Central memory CD8-positive, alpha-beta T cell (primary cell): ENCODE results near the gene TSPAN13.

Experiments used
- ATAC-seq: fragments of 150-1000 bp; cut with Tn5 transposase; replicated peaks from 2 replicates; pipeline ENCODE4 v1.10.0; 2022; ENCODE audit warnings: mild to moderate bottlenecking, moderate FRiP score, moderate number of reproducible peaks; ENCODE audit not compliant: poor library complexity, severe bottlenecking; ENCODE audit errors: extremely low read depth
- DNase-seq, 2 donors: peaks; one replicate each; pipeline ENCODE4 v3.0.0; 2021; ENCODE audit warnings: low spot score in 2 of 2
- H3K27ac Mint-ChIP-seq: one replicate; pipeline ENCODE4 v1.8.0; 2022; ENCODE audit warnings: low read depth, mild to moderate bottlenecking, moderate library complexity, mixed read lengths
- H3K27me3 Mint-ChIP-seq: one replicate; pipeline ENCODE4 v1.8.0; 2022; ENCODE audit warnings: mixed read lengths
- H3K36me3 Mint-ChIP-seq: one replicate; pipeline ENCODE4 v1.8.0; 2022; ENCODE audit warnings: mild to moderate bottlenecking, moderate library complexity, mixed read lengths; ENCODE audit not compliant: insufficient read depth
- H3K4me1 Mint-ChIP-seq: one replicate; pipeline ENCODE4 v1.8.0; 2022; ENCODE audit warnings: mixed read lengths
- H3K4me3 Mint-ChIP-seq: one replicate; pipeline ENCODE4 v1.8.0; 2022; ENCODE audit warnings: mild to moderate bottlenecking, moderate library complexity, mixed read lengths
- H3K9me3 Mint-ChIP-seq: one replicate; pipeline ENCODE4 v1.8.0; 2022; ENCODE audit warnings: mixed read lengths

TSPAN13 gene

DNA sequence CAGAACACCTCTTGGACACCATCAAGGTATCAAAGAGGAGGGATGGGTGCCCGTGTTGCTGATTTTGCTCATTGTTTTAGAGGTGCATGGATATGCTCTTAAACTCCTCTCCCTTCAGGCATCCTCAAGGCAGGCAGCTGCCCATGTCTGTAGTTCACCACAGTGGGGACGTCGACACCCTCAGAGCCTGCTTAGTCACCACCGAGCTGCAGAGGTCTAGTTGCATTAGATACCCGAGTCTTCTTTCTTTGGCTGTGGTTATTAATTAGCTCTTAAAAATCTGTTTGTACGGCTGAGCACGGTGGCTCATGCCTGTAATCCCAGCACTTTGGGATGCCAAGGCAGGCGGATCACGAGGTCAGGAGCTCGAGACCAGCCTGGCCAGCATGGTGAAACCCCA, 24.7 kb upstream of the TSPAN13 start:
- Mint-ChIP-seq H3K36me3 (no peaks in the 10 kb centered on the region), H3K4me3 (no peak overlapping the region), H3K27me3 (no peaks in the 10 kb centered on the region), H3K4me1 (no peaks in the 10 kb centered on the region), H3K27ac (no peak overlapping the region), H3K9me3 (no peaks in the 10 kb centered on the region)
- no peak for DNase-seq
- ATAC-seq: no peak

DNA sequence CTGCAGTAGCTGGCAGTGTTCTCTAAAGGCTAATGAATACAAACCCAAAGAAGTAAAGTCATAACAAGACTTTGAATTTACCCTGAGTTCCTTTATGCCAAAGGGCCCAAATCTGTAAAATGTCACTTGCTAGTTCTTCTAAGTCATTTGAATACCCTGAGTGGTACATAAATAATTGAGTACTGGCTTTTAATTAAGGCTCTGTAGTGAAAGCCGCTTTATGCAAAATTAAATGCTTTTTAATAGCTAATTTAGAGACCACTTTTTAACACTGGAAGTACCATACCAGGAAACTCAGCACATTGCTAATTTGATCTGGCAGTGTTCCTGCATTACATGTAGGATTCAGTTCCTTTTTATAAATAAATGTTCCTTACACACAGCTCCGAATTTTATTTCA, 24.0 kb upstream of the TSPAN13 start:
- no peaks in the 10 kb centered on the region for H3K9me3 Mint-ChIP-seq
- H3K36me3 Mint-ChIP-seq: no peaks in the 10 kb centered on the region
- H3K4me1 Mint-ChIP-seq: no peaks in the 10 kb centered on the region
- no peaks in the 10 kb centered on the region for H3K27me3 Mint-ChIP-seq
- no peak for DNase-seq
- no peak overlapping the region for H3K4me3 Mint-ChIP-seq
- no peak overlapping the region for H3K27ac Mint-ChIP-seq
- ATAC-seq: no peak

DNA sequence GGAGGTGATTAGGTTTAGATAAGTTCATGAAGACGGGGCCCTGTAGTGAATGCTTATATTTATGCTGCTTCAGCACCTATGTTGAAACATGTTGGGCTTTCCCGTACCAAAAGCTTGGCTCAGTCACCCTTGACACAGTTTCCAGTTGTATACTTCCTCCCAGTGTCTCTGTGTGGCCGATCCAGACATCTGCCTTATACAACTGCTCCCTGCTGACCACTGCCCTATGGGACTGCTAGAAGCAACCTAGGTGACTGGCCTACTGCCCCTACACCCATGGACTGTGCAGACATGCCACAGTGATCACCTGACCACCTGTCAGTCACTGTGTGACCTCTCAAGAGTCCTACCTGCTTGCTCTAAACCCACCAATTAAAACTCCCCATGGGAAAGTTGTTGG, 22.6 kb upstream of the TSPAN13 start:
- H3K4me3 Mint-ChIP-seq: no peak overlapping the region
- no peak overlapping the region for H3K27ac Mint-ChIP-seq
- no peaks in the 10 kb centered on the region for H3K9me3 Mint-ChIP-seq
- H3K36me3 Mint-ChIP-seq: no peaks in the 10 kb centered on the region
- no peaks in the 10 kb centered on the region for H3K27me3 Mint-ChIP-seq
- DNase-seq (no peak), ATAC-seq (no peak)
- H3K4me1 Mint-ChIP-seq: no peaks in the 10 kb centered on the region

DNA sequence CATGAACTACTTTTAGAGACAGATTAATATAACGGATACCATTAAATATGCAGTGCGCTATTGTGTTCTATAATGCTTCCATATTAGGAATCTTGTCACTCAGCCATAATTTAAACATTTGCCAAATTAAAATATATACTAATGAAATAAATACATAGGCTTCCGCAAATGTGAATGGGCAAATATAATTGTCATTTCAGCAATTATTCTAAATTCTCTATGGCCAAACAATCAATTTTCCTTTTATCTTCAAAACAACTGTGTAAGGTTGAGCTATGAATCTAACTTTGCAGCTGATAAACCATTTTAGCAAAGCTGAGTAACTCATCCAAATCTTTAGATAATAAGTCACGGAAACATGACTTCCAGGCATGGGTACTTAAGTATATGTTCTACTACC, 20.7 kb upstream of the TSPAN13 start:
- H3K36me3 Mint-ChIP-seq: no peaks in the 10 kb centered on the region
- no peak overlapping the region for H3K27ac Mint-ChIP-seq
- no peak for ATAC-seq
- H3K4me3 Mint-ChIP-seq: no peak overlapping the region
- no peaks in the 10 kb centered on the region for H3K4me1 Mint-ChIP-seq
- no peak for DNase-seq
- H3K9me3 Mint-ChIP-seq: no peaks in the 10 kb centered on the region
- H3K27me3 Mint-ChIP-seq: no peaks in the 10 kb centered on the region

DNA sequence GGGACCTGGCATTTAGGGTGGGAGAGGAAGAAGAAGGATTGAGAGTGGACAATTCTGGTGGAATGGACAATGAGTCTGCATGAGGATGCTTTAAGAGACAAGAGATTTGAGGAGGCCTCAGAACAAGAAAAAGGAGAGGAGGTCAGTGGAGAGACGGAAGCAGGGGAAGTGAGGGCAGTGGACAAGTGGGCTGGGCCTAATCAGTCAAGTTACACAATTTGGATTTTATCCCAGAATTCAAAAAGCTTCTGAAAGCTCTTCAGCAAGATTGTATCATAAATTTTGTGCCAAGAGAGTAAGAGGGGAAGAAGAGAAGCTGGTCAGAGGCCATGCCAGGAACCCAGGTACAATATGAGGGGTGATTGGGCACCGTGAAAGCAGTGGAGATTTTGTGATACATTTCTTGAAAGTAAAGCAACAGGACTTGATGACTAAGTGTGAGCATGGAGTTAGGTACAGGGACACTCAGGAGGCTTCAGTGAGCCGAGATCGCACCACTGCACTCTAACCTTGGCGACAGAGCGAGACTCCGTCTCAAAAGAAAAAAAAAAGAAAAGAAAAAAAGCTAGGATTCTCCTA, 19.3 kb upstream of the TSPAN13 start:
- no peak for ATAC-seq
- Mint-ChIP-seq H3K36me3 (peaks cover 3% of the 10 kb centered on the region), H3K4me3 (no peak overlapping the region), H3K4me1 (no peaks in the 10 kb centered on the region), H3K9me3 (no peaks in the 10 kb centered on the region), H3K27ac (no peak overlapping the region), H3K27me3 (no peaks in the 10 kb centered on the region)
- no peak for DNase-seq

DNA sequence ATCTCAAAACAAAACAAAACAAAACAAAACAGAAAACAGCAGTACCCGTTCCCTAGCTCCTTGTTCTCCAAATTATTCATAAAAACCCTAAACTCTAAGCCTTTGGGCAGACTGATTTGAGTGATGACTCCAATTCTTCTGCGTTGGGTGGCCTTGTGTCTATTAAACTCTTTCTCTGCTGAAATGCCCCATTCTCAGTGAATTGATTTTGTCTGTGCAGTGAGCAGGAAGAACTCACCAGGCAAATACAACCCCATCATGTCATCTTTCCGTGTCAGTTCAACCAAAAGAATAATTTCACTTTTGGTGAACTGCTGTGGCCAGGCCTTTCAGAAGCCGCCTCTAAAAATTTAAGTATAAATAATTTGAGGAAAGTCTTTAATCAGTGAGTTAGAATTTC, 18.5 kb upstream of the TSPAN13 start:
- ATAC-seq (no peak), DNase-seq (no peak)
- Mint-ChIP-seq H3K27ac (no peak overlapping the region), H3K9me3 (no peaks in the 10 kb centered on the region), H3K4me1 (no peaks in the 10 kb centered on the region), H3K27me3 (no peaks in the 10 kb centered on the region), H3K4me3 (no peak overlapping the region), H3K36me3 (peaks cover 3% of the 10 kb centered on the region)

DNA sequence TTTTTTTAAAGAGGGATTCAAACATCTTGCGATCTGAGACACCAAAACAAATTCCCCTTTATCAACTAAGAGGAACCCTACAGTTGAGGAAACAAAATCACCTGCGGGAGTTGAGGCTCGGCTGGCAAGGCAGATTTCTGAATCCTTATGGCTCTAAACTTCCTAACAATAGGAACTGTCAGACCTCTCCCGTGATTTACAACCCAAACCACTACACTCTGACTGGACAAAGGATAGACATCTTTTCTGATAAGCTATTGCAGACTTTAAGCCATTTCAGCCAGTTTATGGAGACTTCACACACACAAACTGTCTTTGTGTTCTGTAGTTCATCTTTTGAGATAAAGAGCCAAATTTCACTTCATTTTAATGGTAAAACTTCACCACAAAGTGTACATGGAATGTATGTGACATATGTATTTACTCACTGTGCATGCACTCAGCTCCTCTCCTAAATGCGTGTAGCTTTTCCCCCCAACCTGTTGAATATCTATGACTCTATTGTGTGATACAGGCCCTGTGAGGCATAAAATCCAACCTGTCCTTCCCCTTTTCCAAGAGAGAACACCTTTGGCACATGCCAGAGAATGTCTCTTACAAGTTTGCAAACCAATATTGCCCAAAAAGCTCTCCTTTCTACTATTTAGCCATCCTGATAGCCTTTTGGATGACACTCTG, 15.4 kb upstream of the TSPAN13 start:
- Mint-ChIP-seq H3K27me3 (no peaks in the 10 kb centered on the region), H3K36me3 (peaks cover 3% of the 10 kb centered on the region), H3K9me3 (no peaks in the 10 kb centered on the region), H3K4me1 (no peaks in the 10 kb centered on the region), H3K27ac (no peak overlapping the region), H3K4me3 (no peak overlapping the region)
- ATAC-seq (no peak), DNase-seq (no peak)

DNA sequence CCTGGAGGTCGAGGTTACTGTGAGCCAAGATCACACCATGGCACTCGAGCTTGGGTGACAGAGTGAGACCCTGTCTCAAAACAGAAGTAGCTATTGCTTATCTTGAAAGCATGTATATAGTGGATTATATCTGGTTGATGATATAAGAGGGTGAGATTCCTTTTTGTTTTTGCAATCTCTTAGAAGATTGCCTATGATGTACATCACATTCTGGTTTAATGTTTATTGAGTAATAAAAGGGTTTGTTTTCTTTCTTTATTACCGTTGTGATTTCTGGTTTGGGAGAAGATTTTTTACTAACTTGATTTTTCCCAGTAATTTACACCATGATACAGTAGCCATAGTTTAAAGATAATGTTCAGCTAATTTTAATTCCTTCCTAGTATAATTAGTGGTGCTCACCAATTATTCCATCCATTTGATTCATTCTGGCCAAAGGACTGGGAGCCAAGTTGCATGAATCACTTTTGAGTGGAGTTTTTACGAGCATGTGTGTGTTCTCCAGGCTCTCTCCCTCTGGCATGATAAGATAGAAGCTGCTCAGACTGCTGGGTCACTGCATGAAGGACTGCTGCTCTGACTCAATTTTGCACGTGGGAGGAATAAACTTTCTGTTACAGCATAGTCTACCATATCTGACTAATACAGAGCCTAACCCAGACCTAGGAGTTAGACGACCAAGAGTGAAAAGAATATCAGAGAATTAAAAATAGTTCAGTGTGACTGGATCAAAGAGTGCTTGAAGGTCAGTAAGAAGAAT, 13.5 kb upstream of the TSPAN13 start:
- Mint-ChIP-seq H3K4me1 (no peaks in the 10 kb centered on the region), H3K27ac (no peak overlapping the region), H3K27me3 (no peaks in the 10 kb centered on the region), H3K36me3 (peaks cover 4% of the 10 kb centered on the region), H3K4me3 (no peak overlapping the region), H3K9me3 (no peaks in the 10 kb centered on the region)
- ATAC-seq: no peak
- DNase-seq: no peak

DNA sequence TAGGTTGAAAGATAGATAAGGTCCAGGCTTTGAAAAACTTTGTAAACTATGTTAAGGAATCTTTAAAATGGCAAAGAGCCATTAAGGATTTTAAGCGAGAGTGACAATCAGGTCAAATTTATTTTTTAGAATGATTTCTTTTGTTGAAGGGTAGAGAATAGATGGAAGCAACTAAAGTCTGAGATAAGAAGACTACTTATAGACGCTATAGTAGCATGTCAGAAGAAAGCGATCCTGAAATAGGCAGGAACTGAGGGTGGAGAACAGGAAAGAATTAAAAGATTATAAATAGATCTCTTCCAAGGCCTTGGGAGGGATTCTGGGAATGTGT, 13.0 kb upstream of the TSPAN13 start:
- Mint-ChIP-seq H3K9me3 (no peaks in the 10 kb centered on the region), H3K36me3 (peaks cover 4% of the 10 kb centered on the region), H3K4me3 (no peak overlapping the region), H3K27me3 (no peaks in the 10 kb centered on the region), H3K4me1 (no peaks in the 10 kb centered on the region), H3K27ac (no peak overlapping the region)
- no peak for DNase-seq
- no peak for ATAC-seq

DNA sequence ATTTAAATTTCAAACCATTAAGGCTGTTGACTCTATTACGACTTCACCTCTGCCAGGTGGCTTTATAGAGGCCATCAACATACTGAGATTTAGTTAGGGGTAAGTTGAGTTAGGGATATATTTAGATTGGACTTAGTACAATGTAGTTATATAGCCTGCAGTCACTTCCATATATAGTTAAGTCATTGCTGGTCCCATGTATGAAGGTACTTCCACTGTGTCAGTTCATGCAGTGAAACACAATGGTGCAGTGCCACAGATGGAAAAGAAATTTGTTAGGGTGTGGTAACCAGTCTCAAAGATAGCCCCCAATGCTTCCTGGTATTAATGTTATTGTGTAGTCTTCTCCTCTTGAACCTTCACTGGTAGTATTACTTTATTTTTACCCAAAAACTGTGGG, 12.6 kb upstream of the TSPAN13 start:
- peaks cover 4% of the 10 kb centered on the region for H3K36me3 Mint-ChIP-seq
- ATAC-seq (no peak), DNase-seq (no peak)
- no peaks in the 10 kb centered on the region for H3K9me3 Mint-ChIP-seq
- no peak overlapping the region for H3K4me3 Mint-ChIP-seq
- H3K4me1 Mint-ChIP-seq: no peaks in the 10 kb centered on the region
- no peak overlapping the region for H3K27ac Mint-ChIP-seq
- no peaks in the 10 kb centered on the region for H3K27me3 Mint-ChIP-seq

DNA sequence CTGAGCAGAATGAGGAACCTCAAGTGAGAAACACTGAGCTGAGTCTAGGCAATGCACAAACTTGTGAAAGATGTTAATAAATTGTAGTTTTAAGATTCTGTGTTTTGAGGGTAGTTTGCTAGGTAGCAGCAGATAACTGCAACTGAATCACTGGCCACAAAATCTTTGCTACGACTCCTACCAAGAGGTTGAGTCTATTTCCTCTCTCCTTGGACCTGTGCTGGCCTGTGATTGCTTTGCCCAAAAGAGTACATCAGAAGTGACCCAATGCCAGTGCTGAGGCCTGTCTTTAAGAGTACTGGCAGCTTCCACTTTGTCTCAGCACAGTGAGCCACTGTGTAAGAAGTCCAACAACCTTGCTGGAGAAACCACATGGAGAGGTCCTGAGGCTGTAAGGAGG, 11.9 kb upstream of the TSPAN13 start:
- Mint-ChIP-seq H3K27me3 (no peaks in the 10 kb centered on the region), H3K27ac (no peak overlapping the region), H3K4me3 (no peak overlapping the region), H3K36me3 (peaks cover 4% of the 10 kb centered on the region), H3K4me1 (no peaks in the 10 kb centered on the region), H3K9me3 (no peaks in the 10 kb centered on the region)
- DNase-seq: no peak
- no peak for ATAC-seq

DNA sequence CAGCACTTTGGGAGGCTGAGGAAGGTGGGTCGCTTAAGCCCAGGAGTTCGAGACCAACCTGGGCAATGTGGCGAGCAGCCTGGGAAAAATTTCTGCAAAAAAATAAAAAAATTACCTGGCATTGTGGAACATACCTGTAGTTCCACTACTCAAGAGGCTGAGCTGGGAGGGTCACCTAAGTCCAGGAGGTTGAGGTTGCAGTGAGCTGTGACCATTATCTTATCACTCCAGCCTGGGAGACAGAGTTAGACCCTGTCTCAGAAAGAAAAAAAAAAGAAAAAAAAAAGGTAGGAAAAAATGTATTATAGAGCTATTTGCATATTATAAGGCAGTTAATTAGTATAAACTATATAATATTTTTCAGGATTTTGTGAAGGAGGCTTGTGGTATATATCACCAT, 11.0 kb upstream of the TSPAN13 start:
- Mint-ChIP-seq H3K4me3 (no peak overlapping the region), H3K27me3 (no peaks in the 10 kb centered on the region), H3K36me3 (peaks cover 6% of the 10 kb centered on the region), H3K4me1 (no peaks in the 10 kb centered on the region), H3K27ac (no peak overlapping the region), H3K9me3 (no peaks in the 10 kb centered on the region)
- DNase-seq (no peak), ATAC-seq (no peak)

DNA sequence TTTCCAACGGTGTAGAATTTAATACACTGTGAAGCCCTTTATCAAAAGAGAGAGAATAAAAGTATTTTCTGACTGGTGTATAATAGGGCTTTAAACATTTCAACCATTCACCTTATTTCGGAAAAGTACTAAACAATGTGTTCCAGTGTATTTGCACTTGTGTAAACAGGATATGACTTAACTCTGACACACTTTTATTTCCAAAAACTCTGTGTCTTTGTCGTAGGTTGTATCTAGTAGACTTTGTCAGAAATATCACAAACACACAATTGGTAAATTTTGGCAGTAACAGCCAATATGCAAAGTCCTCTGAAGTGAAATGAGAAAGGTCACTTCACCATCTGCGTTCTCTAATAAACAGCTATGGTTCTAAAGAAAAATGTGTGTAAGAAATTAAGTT, 10.3 kb upstream of the TSPAN13 start:
- H3K4me1 Mint-ChIP-seq: no peaks in the 10 kb centered on the region
- no peak overlapping the region for H3K4me3 Mint-ChIP-seq
- H3K27ac Mint-ChIP-seq: no peak overlapping the region
- ATAC-seq: no peak
- no peaks in the 10 kb centered on the region for H3K27me3 Mint-ChIP-seq
- DNase-seq: no peak
- H3K9me3 Mint-ChIP-seq: no peaks in the 10 kb centered on the region
- peaks cover 3% of the 10 kb centered on the region for H3K36me3 Mint-ChIP-seq
